Activated CD8-positive, alpha-beta memory T cell treated with anti-CD3 and anti-CD28 coated beads, Interleukin-2, amount 50 U/mL, for 4 hours (primary cell): ENCODE measurements around the gene RNF187.
"Not testable (repeated sequence)": the region's sequence is repeated elsewhere in the genome, so short reads cannot be mapped to it uniquely, and the experiment has no call there.

ENCODE experiments used
- DNase-seq: peaks from one replicate; pipeline ENCODE4 v3.0.0-alpha.2; 2020

Gene RNF187

DNA sequence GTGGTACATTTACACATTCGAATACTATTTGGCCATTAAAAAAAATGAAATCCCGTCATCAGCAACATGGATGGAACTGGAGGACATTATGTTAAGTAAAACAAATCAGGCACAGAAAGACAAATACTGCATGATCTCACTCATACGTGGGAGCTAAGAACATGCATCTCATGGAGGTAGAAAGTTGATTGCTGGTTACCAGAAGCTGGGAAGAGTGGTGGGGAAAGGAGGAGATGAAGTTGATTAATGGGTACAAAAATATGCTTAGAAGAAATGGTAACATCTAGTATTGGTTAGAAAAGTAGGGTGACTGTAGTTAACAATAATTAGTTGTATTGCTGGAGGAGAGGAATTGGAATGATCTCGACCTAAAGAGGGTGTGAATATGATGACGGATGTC is 24.6 kb upstream of the RNF187 start:
- no peak for DNase-seq

GRCh38 chr1:228463009-228463558 is 24.1 kb upstream of the RNF187 start:
- DNase-seq = no peak

DNA sequence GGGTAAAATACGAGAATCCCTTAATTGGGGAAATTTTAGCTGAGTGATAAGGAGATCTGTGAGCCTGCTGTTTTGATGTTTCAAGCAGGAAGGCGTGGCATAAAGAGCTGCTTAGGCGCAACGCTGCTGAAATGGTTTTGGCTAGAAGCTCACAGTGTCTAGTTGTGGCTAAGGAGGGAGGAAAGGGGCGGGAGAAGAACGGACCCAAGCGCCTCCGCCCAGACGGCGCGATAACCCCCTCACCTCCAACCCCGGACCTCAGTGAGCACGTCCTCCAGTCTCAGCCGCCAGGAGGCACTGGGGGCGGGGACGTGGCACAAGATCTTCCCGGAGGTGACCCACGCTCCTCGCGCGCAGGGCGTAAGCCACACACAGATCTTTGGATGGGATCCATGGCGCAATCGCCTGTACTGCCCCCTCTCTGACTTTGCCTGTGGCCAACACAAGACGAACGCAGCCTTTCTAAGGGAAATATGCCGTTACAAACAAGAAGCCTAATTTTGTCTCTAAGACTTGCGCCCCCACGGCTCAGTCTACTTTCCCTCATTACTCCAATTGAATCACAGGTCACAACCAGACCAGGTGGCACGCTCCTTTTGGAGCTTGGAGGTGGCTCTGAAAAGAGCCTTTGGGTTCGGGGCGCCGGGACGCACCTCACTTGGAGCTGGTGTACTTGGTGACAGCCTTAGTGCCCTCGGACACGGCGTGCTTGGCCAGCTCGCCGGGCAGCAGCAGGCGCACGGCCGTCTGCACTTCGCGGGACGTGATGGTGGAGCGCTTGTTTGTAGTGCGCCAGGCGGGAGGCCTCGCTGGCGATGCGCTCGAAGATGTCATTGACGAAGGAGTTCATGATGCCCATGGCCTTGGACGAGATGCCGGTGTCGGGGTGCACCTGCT is 23.4 kb upstream of the RNF187 start:
- DNase-seq = peak; percentile 40

GRCh38 chr1:228464487-228464983 is 22.6 kb upstream of the RNF187 start:
- DNase-seq = peak; percentile 82

- no peak for DNase-seq
Measured at GRCh38 chr1:228465141-228465540, 22.0 kb upstream of the RNF187 start.

GRCh38 chr1:228465571-228466146 is 21.5 kb upstream of the RNF187 start:
- no peak for DNase-seq

GRCh38 chr1:228468188-228468587 is 19.0 kb upstream of the RNF187 start:
- not testable (repeated sequence) for DNase-seq

DNA sequence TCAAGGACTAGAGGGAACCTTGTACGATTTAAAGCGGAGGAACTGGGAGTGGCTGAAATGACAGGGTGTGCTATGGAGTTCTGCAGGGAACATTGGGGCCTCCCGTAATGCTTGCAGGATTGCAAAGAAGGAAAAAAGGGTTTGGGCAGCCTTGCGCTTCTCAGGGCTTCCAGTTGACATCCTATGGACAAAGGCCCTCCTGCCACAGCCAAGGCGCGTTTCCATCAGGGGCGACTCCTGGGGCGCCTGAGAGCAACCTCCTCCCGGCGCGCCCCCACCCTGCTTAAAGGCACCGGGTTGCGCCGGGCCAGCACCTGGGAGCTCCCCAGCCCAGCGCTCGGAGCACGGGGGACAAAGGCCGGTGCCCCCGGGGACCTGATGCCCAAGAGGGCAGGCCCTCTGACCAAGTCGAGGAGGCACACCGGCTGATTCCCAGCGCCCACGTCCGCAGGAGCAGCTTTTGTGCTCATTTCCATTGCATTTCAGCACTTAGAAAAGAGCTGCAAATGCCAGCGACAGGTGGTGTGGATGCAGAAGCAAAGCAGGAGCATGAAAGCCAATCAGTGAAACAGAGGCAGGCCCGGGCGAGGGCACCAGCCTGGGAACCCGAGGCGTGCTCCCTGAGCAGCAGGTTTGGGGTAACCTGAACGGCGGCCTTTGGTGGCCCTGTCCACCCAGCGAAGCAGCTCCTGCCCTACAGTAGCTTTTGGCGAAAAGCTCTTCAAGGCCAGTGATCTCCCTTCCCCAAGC is 17.6 kb upstream of the RNF187 start:
- DNase-seq = no peak

GRCh38 chr1:228471154-228471761 is 15.9 kb upstream of the RNF187 start:
- DNase-seq = no peak

- no peak for DNase-seq
Measured at GRCh38 chr1:228471762-228472398, 15.3 kb upstream of the RNF187 start.

- no peak for DNase-seq
Measured at GRCh38 chr1:228472655-228473054, 14.5 kb upstream of the RNF187 start.

GRCh38 chr1:228474507-228474906 is 12.7 kb upstream of the RNF187 start:
- no peak for DNase-seq

DNA sequence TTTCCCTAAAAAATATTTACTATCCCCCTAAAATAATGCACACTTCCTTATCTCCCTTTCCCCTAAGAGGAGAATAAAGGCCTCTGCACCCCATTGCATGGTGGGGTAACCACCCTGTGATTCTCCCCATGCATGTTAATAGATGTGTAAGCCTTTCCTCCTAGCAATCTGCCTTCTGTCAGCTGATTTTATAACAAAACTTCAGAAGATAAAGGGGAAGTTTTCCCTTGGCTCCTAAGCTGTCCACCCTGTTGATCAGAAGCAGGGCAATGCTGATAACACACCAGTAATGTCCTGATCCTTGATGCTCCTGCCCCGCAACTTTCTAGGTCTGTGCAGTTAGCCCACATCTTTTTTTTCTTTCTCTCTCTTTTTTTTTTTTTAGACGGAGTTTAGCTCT is 11.4 kb upstream of the RNF187 start:
- no peak for DNase-seq

DNA sequence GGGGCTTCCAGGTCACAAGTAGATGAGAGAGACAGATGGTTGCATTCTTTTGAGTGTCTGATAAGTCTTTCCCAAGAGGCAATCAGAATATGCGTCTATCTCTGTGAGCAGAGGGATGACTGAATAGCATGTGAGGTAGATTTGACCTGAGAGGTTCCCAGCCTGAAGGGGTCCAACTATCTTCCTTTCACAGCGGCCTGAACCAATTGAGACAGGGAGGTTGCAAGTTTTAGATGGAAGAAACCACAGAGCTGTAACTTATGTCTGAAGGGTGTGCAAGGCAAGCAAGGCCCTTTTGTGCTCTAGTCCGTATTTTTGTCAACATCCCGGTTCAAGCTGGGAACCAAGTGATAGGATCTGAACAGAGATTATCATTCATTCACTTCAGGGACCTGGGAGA is 9.9 kb upstream of the RNF187 start:
- no peak for DNase-seq

GRCh38 chr1:228478326-228478725 is 8.9 kb upstream of the RNF187 start:
- DNase-seq = no peak

- DNase-seq = no peak
Measured at GRCh38 chr1:228478912-228479711, 8.1 kb upstream of the RNF187 start.

DNA sequence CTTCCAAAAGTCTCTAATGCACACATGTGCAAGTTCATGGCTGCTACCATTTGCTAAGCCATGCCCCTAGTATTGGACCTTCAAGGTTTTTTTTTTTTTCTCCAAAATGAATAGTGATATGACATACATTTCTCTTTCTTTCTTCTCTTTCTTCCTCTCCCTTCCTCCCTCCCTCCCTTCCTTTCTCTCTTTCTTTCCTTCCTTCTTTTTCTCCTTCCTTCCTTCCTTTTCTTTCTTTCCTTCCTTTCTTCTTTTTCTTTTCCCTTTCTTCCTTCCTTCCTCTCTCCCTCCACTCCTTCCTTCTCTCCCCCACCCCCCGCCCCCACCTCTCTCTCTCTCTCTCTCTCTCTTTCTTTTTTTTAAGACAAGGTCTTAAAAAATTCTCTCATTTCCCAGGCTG is 3.4 kb upstream of the RNF187 start:
- no peak for DNase-seq

DNA sequence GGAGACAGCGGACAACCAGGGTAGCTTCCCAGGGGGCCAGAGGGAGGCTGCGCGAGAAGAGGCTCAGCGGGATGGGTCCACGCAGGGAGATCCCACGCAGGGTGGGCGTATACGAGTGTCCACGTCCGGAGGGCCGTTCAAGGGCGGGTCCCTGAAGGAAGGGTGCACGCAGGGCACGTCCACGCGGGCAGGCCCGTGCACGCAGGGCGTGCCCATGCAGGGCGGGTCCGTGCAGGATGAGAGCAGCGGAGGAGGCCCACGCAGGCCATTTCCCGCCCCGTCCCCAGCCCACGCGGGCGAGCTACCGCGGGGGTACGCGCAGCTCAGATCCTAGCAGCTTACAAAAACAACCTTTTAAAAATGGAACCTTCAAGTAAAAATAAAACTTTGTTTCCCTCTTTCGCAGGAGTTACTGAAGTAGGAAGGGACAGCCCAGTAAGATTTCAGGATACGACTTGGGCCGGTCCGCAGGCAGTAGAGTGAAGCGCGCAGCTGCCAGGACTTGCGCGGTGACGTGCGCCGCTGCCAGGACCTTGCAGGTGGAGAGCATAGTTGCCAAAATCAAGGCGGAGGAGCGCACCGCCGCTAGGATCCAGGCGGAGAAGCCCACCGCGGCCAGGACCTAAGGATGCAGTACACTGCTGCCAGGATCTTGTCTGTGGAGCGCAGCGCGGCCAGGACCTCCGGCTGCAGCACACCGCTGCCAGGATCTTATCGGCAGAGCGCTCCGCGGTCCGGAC is 416 bp upstream of the RNF187 start:
- peak; percentile 79 for DNase-seq

GRCh38 chr1:228488125-228488817 is 1.1 kb downstream of the RNF187 start:
- DNase-seq = no peak
